GM12878 (cell line): ENCODE data around the gene AGXT. TPM values are rescaled to one million over a fixed set of nuclear protein-coding genes. Genes with fewer than 3 reads are reported as not detected.

Experiments used
- ATAC-seq: fragments of 200-7000 bp; cut with Tn5 transposase; 3 replicates; pipeline ENCODE4 v1.9.1; 2020; ENCODE audit warnings: mild to moderate bottlenecking, moderate library complexity
- BruUV-seq: library from RNA; stranded (reverse); fragments of 400-500 nt; replicated peaks from 2 replicates; lab custom pipeline; 2021; lab: Mats Ljungman, UMichigan
- CTCF ChIA-PET: fragments of 300-600 bp; sonication (Branson Sonifier 250); formaldehyde crosslinking; extraction: SDS; loops from one replicate; lab custom pipeline; 2021; ENCODE audit warnings: inconsistent platforms; lab: Yijun Ruan, JAX
- POLR2A ChIA-PET: fragments of 350-600 bp; formaldehyde crosslinking; extraction: SDS; loops from one replicate; lab custom pipeline; 2021; ENCODE audit warnings: inconsistent platforms; lab: Charles Lee
- RAD21 ChIA-PET: fragments of 300-600 bp; sonication (Branson Sonifier 250); formaldehyde crosslinking; loops from one replicate; lab custom pipeline; 2023; ENCODE audit warnings: antibody characterized with exemption; ENCODE audit not compliant: unreplicated experiment; lab: Charles Lee
- SMC1A ChIA-PET: fragments of 300-600 bp; sonication (Branson Sonifier 250); formaldehyde crosslinking; loops from one replicate; lab custom pipeline; 2023; ENCODE audit not compliant: unreplicated experiment, uncharacterized antibody; lab: Charles Lee
- DNase-seq: peaks from one replicate; pipeline ENCODE4 v3.0.0-alpha.2; 2011; ENCODE audit warnings: low read depth, low spot score
- FAIRE-seq: peaks from 3 replicates; lab custom pipeline; 2011; peaks lifted over from hg19 to GRCh38; lab: Jason Lieb, UNC
- H2AFZ ChIP-seq: 2 replicates; pipeline ENCODE4 v1.6.0; 2011; ENCODE audit warnings: low read depth, low read length, control low read depth; ENCODE audit not compliant: control insufficient read depth
- H3K27ac ChIP-seq: 2 replicates; pipeline ENCODE4 v1.5.1; 2011; ENCODE audit warnings: control low read depth; ENCODE audit not compliant: control insufficient read depth, insufficient read depth
- H3K27me3 ChIP-seq, 2 experiments: replicated peaks in 1 of 2; 2 replicates each; pipeline versions ENCODE4 v1.6.0 to v1.6.1; 2011; ENCODE audit warnings: low read length in 1 of 2; ENCODE audit not compliant: control insufficient read depth in 2 of 2, insufficient read depth in 2 of 2
- H3K36me3 ChIP-seq, 2 experiments: 2 replicates each; pipeline ENCODE4 v1.5.1; 2011; ENCODE audit warnings: low read length in 1 of 2; ENCODE audit not compliant: control insufficient read depth in 2 of 2, insufficient read depth in 2 of 2
- H3K4me1 ChIP-seq: 2 replicates; pipeline ENCODE4 v1.6.1; 2011; ENCODE audit warnings: mild to moderate bottlenecking, low read length, moderate library complexity, mixed read lengths; ENCODE audit not compliant: control insufficient read depth, insufficient read depth
- H3K4me2 ChIP-seq: 2 replicates; pipeline ENCODE4 v1.6.0; 2011; ENCODE audit warnings: control low read depth; ENCODE audit not compliant: control insufficient read depth, insufficient read depth
- H3K4me3 ChIP-seq: fragments of 200-600 bp; sonication (generic); 2 replicates; pipeline ENCODE4 v1.5.1; 2016
- H3K79me2 ChIP-seq: 2 replicates; pipeline ENCODE4 v1.6.0; 2011; ENCODE audit warnings: low read length; ENCODE audit not compliant: control insufficient read depth, insufficient read depth
- H3K9ac ChIP-seq: 2 replicates; pipeline ENCODE4 v1.8.0; 2011; ENCODE audit warnings: low read length, control low read depth, mixed read lengths; ENCODE audit not compliant: control insufficient read depth, insufficient read depth
- H3K9me3 ChIP-seq: replicated peaks from 3 replicates; pipeline ENCODE4 v1.5.1; 2011; ENCODE audit warnings: mild to moderate bottlenecking, low read length; ENCODE audit not compliant: control insufficient read depth, insufficient read depth
- H4K20me1 ChIP-seq: 2 replicates; pipeline ENCODE4 v1.6.0; 2011; ENCODE audit not compliant: control insufficient read depth, insufficient read depth
- ATF7 ChIP-seq: fragments of 450-650 bp; IDR thresholded peaks from 2 replicates; pipeline ENCODE4 v1.6.1; 2016; ENCODE audit warnings: low read depth, mild to moderate bottlenecking
- EED ChIP-seq: sonication (generic); IDR thresholded peaks from 2 replicates; pipeline ENCODE4 v1.6.1; 2016; ENCODE audit warnings: antibody characterized with exemption, low read depth
- FOXK2 ChIP-seq: fragments of 450-650 bp; IDR thresholded peaks from 2 replicates; pipeline ENCODE4 v1.6.1; 2017; ENCODE audit warnings: mild to moderate bottlenecking, moderate library complexity
- HDAC6 ChIP-seq: fragments of 200-600 bp; sonication (generic); IDR thresholded peaks from one replicate; pipeline ENCODE4 v1.8.0; 2017; ENCODE audit warnings: antibody characterized with exemption; ENCODE audit not compliant: unreplicated experiment
- HDGF ChIP-seq: fragments of 450-650 bp; IDR thresholded peaks from 2 replicates; pipeline ENCODE4 v1.6.1; 2016; ENCODE audit warnings: antibody characterized with exemption
- KAT2A ChIP-seq: conservative IDR thresholded peaks from 2 replicates; pipeline ENCODE4 v1.6.1; 2011; ENCODE audit warnings: low read depth, low read length; ENCODE audit not compliant: control insufficient read depth
- NFIC ChIP-seq: IDR thresholded peaks from 2 replicates; pipeline ENCODE4 v1.6.1; 2012; ENCODE audit warnings: low read depth, mild to moderate bottlenecking, inconsistent platforms, low read length, moderate library complexity
- NFYB ChIP-seq: IDR thresholded peaks from 2 replicates; pipeline ENCODE4 v1.6.1; 2011; ENCODE audit warnings: low read depth, mild to moderate bottlenecking, low read length, improper control_type of control experiment, moderate library complexity; ENCODE audit not compliant: insufficient read depth
- NR2F1 ChIP-seq: fragments of 450-650 bp; conservative IDR thresholded peaks from 2 replicates; pipeline ENCODE4 v1.6.1; 2017; ENCODE audit warnings: mild to moderate bottlenecking
- SIN3A ChIP-seq: IDR thresholded peaks from 2 replicates; pipeline ENCODE4 v1.6.1; 2012; ENCODE audit warnings: low read depth, low read length, improper control_type of control experiment
- SRF ChIP-seq, 2 experiments: IDR thresholded peaks; 2 replicates each; pipeline ENCODE4 v1.6.1; 2011; ENCODE audit warnings: low read depth in 2 of 2, low read length in 2 of 2, mild to moderate bottlenecking in 1 of 2, moderate library complexity in 1 of 2
- STAT1 ChIP-seq: fragments of 450-650 bp; conservative IDR thresholded peaks from 2 replicates; pipeline ENCODE4 v1.6.1; 2014; ENCODE audit warnings: antibody characterized with exemption, mild to moderate bottlenecking
- ZBTB4 ChIP-seq: fragments of 450-650 bp; formaldehyde crosslinking; IDR thresholded peaks from 2 replicates; pipeline ENCODE4 v1.4.0; 2022; ENCODE audit warnings: mild to moderate bottlenecking, moderate library complexity
- ZNF217 ChIP-seq: fragments of 450-650 bp; IDR thresholded peaks from 2 replicates; pipeline ENCODE4 v1.6.1; 2017; ENCODE audit warnings: antibody characterized with exemption, mild to moderate bottlenecking
- ZZZ3 ChIP-seq: IDR thresholded peaks from 2 replicates; pipeline ENCODE4 v1.6.1; 2011; ENCODE audit warnings: low read depth; ENCODE audit not compliant: control insufficient read depth, insufficient read length
- WGBS: methylation state at CpG from one replicate; pipeline ENCODE4 v1.1.6; 2016; ENCODE audit warnings: low lambda C conversion rate; ENCODE audit not compliant: insufficient replicate concordance, insufficient coverage; ENCODE audit errors: missing lambda C conversion rate; 5-methylcytosine and 5-hydroxymethylcytosine counted together
- in situ Hi-C: fragments of 300-500 bp; cut with MboI; formaldehyde crosslinking; loops from 9 replicates; pipeline ENCODE4 v1.14.3; 2018; ENCODE audit warnings: mixed read lengths
- intact Hi-C: fragments of 100-400 bp; cut with micrococcal nuclease; formaldehyde crosslinking; loops from one replicate; pipeline ENCODE4 v1.14.2; 2022; ENCODE audit not compliant: unreplicated experiment
- polyA plus RNA-seq, 11 experiments: library from polyadenylated mRNA; depleted of rRNA in 4 of 11; unstranded in 6 of 11; stranded (reverse) in 5 of 11; fragments of >200 nt; fragmentation: Nextera tagmentation in 4 of 11; fragmentation: Illumina TruSeq in 1 of 11; extraction: Ambion mirVana in 4 of 11; extraction: Trizol in 1 of 11; gene quantifications; 1 replicate in 1 of 11; 2 replicates in 10 of 11; pipeline versions ENCODE4 v1.2.1 to v1.2.3, GENCODE V29; 2011 to 2016; ENCODE audit warnings: inconsistent platforms in 2 of 11, missing spikeins in 2 of 11, low read depth in 1 of 11
- total RNA-seq, 4 experiments: library from RNA; depleted of rRNA in 3 of 4; stranded (reverse); fragments of >200 nt in 3 of 4; fragmentation: Illumina TruSeq in 1 of 4; extraction: Trizol in 1 of 4; gene quantifications; 2 replicates each; pipeline versions ENCODE4 v1.2.1 to v1.2.3, GENCODE V29; 2013 to 2021
- TF ChIP-seq, protein P1 (sequence below): IDR thresholded peaks from 2 replicates; pipeline ENCODE4 v1.6.1; 2012; ENCODE audit warnings: low read depth, low read length, improper control_type of control experiment

The AGXT gene
- total and polyA plus RNA-seq, 10 of the 15 experiments (the other 5 are each of a cell fraction or from before 2014, with no cell fraction given), result 0.18 TPM; not detected in 9

DNA sequence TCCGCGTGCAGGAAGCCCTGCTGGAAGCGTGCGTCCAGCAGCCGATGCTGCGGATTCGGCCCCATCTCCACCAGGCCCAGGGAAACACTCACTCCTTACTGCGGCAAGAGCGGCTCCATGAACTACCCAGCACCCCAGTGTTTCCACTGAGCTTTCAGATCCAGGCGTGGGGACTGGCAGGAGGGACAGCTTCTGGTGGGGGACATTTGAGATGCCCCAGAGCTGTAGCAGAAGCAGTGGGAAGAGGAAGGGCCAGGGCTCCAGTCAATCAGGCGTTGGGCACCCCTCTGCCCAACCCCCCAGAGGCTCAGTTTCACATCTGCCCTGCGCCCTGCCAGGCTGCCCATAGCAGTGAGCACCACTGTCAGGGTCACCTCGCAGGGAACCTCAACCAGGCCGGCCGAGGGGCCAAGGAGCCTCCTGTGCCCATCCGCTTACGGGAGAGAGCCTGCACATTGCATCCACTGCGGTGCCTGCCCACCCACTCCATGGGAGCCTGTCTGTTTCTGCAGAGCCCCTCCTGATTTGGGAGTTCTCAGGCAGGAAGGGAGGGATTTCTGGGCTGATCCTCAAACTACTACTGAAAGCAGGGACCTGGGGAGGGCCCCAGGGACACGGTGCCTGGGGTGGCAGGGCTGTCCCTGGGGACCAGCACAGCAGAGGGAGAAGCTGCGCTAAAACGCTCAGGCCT lies 4.6 kb downstream of the AGXT start:
- peaks cover 0 to 2% of the 10 kb centered on the region in 2 experiments; a peak in 3 of 4 replicates for H3K27me3 ChIP-seq
- DNase-seq (no peak), ATAC-seq (no peak), FAIRE-seq (no peak)
- no peak overlapping the region for H2AFZ ChIP-seq
- POLR2A ChIA-PET, result no interaction called here
- no peak for TF ChIP-seq SRF (IDR thresholded peaks at IDR 0.05; ENCODE audit: low read depth in 2 of 2, low read length in 2 of 2)
- TF ChIP-seq, protein P1, sequence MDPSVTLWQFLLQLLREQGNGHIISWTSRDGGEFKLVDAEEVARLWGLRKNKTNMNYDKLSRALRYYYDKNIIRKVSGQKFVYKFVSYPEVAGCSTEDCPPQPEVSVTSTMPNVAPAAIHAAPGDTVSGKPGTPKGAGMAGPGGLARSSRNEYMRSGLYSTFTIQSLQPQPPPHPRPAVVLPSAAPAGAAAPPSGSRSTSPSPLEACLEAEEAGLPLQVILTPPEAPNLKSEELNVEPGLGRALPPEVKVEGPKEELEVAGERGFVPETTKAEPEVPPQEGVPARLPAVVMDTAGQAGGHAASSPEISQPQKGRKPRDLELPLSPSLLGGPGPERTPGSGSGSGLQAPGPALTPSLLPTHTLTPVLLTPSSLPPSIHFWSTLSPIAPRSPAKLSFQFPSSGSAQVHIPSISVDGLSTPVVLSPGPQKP, result no peak
- TF ChIP-seq EED, result no peak
- no peak for TF ChIP-seq NFIC
- no peak for TF ChIP-seq NR2F1
- TF ChIP-seq ZZZ3, result no peak
- no peak for TF ChIP-seq ZBTB4 (CRISPR knock-in tag)
- TF ChIP-seq NFYB, result no peak
- no peak for TF ChIP-seq STAT1
- TF ChIP-seq ATF7, result no peak
- TF ChIP-seq HDAC6, result no peak
- TF ChIP-seq HDGF, result no peak
- TF ChIP-seq FOXK2, result no peak
- no peak for TF ChIP-seq SIN3A
- TF ChIP-seq ZNF217, result no peak
- TF ChIP-seq KAT2A, result no peak
- H3K79me2 ChIP-seq, result no peaks in the 10 kb centered on the region
- no peak overlapping the region for H3K4me2 ChIP-seq
- CTCF ChIA-PET, result no interaction called here
- in situ Hi-C loops, result no loop called here
- no peak overlapping the region for H3K9ac ChIP-seq
- 36% methylated on average over 21 of the region's 21 CpGs for WGBS
- H3K9me3 ChIP-seq, result no peaks in the 10 kb centered on the region
- no peak overlapping the region for H3K4me3 ChIP-seq
- H3K4me1 ChIP-seq, result no peaks in the 10 kb centered on the region
- SMC1A ChIA-PET, result no interaction called here
- no peak overlapping the region for H3K27ac ChIP-seq
- RAD21 ChIA-PET, result no interaction called here
- H4K20me1 ChIP-seq, result no peaks in the 10 kb centered on the region
- no peaks in the 10 kb centered on the region for H3K36me3 ChIP-seq
- BruUV-seq, result no TSS peak
- intact Hi-C loops, result no loop called here
